Ovary (tissue), 3 donors: ENCODE results near the gene TTC3.

ENCODE experiments used
- CTCF ChIP-seq, 3 donors: fragments of 450-650 bp in 2 of 3; fragments of 200-600 bp in 1 of 3; IDR thresholded peaks; one replicate each; pipeline versions ENCODE4 v1.5.1 to v1.8.0; 2016 to 2022; ENCODE audit warnings: antibody characterized with exemption in 3 of 3, mild to moderate bottlenecking in 1 of 3
- EP300 ChIP-seq: sonication (generic); formaldehyde crosslinking; IDR thresholded peaks from one replicate; pipeline ENCODE4 v1.6.1; 2017; ENCODE audit warnings: antibody characterized with exemption
- POLR2A ChIP-seq: fragments of 450-650 bp; IDR thresholded peaks from one replicate; pipeline ENCODE4 v1.6.1; 2017; ENCODE audit warnings: antibody characterized with exemption, mild to moderate bottlenecking, moderate library complexity
- donor health status: DM: no; HTN: no; CAD: no.

GRCh38 chr21:37082375-37082774 is 9.3 kb downstream of the TTC3 start:
- TF ChIP-seq CTCF (IDR thresholded peaks at IDR 0.05) (no peak), EP300 (no peak), POLR2A (no peak)
